Measurements from ENCODE around the gene HPCA. TPM values are rescaled to one million over a fixed set of nuclear protein-coding genes. Genes with fewer than 3 reads are reported as not detected.

The HPCA gene
- total and polyA plus RNA-seq, 2 of the 8 experiments (the other 6 are each of a cell fraction or from before 2014, with no cell fraction given): 0.70 to 1.4 TPM

GRCh38 chr1:32934535-32934934 lies 48.2 kb downstream of the HPCA start:
- Histone ChIP-seq H2AFZ (ENCODE audit: low read length) (no peak overlapping the region), H2BK15ac (ENCODE audit: low read length) (no peak overlapping the region), H3K79me2 (ENCODE audit: control insufficient read depth in 1 of 2, insufficient read depth in 2 of 2, low read length in 2 of 2) (no peaks in the 10 kb centered on the region), H3K27ac (ENCODE audit: low read depth, low read length) (no peak overlapping the region), H3K56ac (replicated peaks; ENCODE audit: insufficient read length, low read depth, low read length) (no peak overlapping the region), H3K9me3 (ENCODE audit: insufficient read depth in 2 of 2, low read depth in 1 of 2, low read length in 1 of 2) (no peaks in the 10 kb centered on the region), H3K4me3 (ENCODE audit: extremely low read depth in 1 of 4, insufficient read depth in 2 of 4, low read depth in 3 of 4, low read length in 4 of 4) (no peak overlapping the region), H2BK12ac (ENCODE audit: low read depth, low read length) (no peak overlapping the region), H3K36me3 (ENCODE audit: control insufficient read depth in 2 of 4, insufficient read depth in 4 of 4, low read length in 3 of 4) (peaks cover 0 to 4% (median 2%) of the 10 kb centered on the region in 4 experiments; a peak in 1 of 8 replicates), H3K9ac (replicated peaks in 1 of 4; ENCODE audit: extremely low read depth in 1 of 4, low read depth in 3 of 4, low read length in 3 of 4) (no peak overlapping the region), H3K14ac (ENCODE audit: insufficient read length) (no peak overlapping the region), H2AK5ac (ENCODE audit: low read depth, low read length) (no peak overlapping the region), H4K8ac (ENCODE audit: extremely low read depth, insufficient read depth, low read length) (no peak overlapping the region), H2BK5ac (ENCODE audit: low read depth, low read length) (no peak overlapping the region), H4K91ac (replicated peaks; ENCODE audit: insufficient read length, low read length) (no peak overlapping the region), H4K5ac (ENCODE audit: insufficient read length, low read depth, low read length) (no peak overlapping the region), H3K23ac (ENCODE audit: insufficient read length) (no peak overlapping the region), H3K79me1 (ENCODE audit: low read depth, low read length) (no peaks in the 10 kb centered on the region), H2BK120ac (replicated peaks; ENCODE audit: low read depth, low read length) (no peak overlapping the region), H3K27me3 (replicated peaks in 1 of 4; ENCODE audit: control insufficient read depth in 3 of 4, extremely low read depth in 1 of 4, insufficient read depth in 3 of 4, low read length in 3 of 4) (no peaks in the 10 kb centered on the region), H3K18ac (ENCODE audit: extremely low read depth, low read length) (no peak overlapping the region), H3K4me1 (replicated peaks in 1 of 4; ENCODE audit: control insufficient read depth in 3 of 4, insufficient read depth in 4 of 4, low read length in 3 of 4) (no peaks in the 10 kb centered on the region; a peak in 1 of 7 replicates), H2BK20ac (ENCODE audit: low read length) (no peak overlapping the region), H3K23me2 (ENCODE audit: low read depth, low read length) (no peaks in the 10 kb centered on the region; the same call in 1 of the 2 replicates), H4K20me1 (replicated peaks in 1 of 2; ENCODE audit: control insufficient read depth in 1 of 2, insufficient read depth in 2 of 2, low read length in 2 of 2) (peaks cover 2 to 4% of the 10 kb centered on the region in 2 experiments), H3K4me2 (ENCODE audit: insufficient read depth in 1 of 2, low read depth in 2 of 2, low read length in 2 of 2) (no peak overlapping the region), H3K4ac (replicated peaks; ENCODE audit: insufficient read length, low read depth, low read length) (no peak overlapping the region)
- POLR2A ChIA-PET (ENCODE audit: partially characterized antibody): interaction anchor here (1.1 to 1.5 kb wide), 2 partner anchors 18 to 152 kb away, joined by 3 read pairs; no protein-coding TSS in a partner anchor
- no peak for DNase-seq (ENCODE audit: low read depth in 1 of 2, low spot score in 2 of 2)
- TF ChIP-seq MAFK (IDR thresholded peaks at IDR 0.05; ENCODE audit: low read depth, low read length) (no peak), KDM4A (IDR thresholded peaks at IDR 0.05; ENCODE audit: low read depth, low read length, severe bottlenecking) (no peak), POLR2AphosphoS5 (IDR thresholded peaks at IDR 0.05; ENCODE audit: low read depth, low read length) (no peak), CBX5 (IDR thresholded peaks at IDR 0.05; ENCODE audit: low read depth, low read length) (no peak), SAP30 (IDR thresholded peaks at IDR 0.05; ENCODE audit: insufficient read depth, insufficient replicate concordance, low read length) (no peak), PHF8 (conservative IDR thresholded peaks at IDR 0.05; ENCODE audit: low read depth, low read length) (no peak), CHD1 (IDR thresholded peaks at IDR 0.05; ENCODE audit: low read depth, low read length) (no peak)
- CTCF ChIA-PET (ENCODE audit: partially characterized antibody): interaction anchor here (0.6 to 7.4 kb wide), 23 partner anchors 9 to 792 kb away, joined by 3 to 77 read pairs (median 6); partner anchors contain the start of gene RNF19B
- FAIRE-seq: no peak
- WGBS, 2 experiments (ENCODE audit: extremely low coverage in 1 of 2, insufficient coverage in 1 of 2, insufficient read length in 1 of 2, insufficient replicate concordance in 2 of 2, low coverage in 1 of 2, low lambda C conversion rate in 2 of 2, missing lambda C conversion rate in 1 of 2): 92% methylated on average over 10 of the region's 10 CpGs; no CpG with 5 or more reads in 1 of the 2 experiments
